GM19099 (cell line): ENCODE measurements around the gene RBM19.

Experiments
- POLR2A ChIP-seq: IDR thresholded peaks from 3 replicates; pipeline ENCODE4 v1.6.1; 2011; ENCODE audit warnings: low read depth; ENCODE audit not compliant: insufficient read length; ENCODE audit errors: extremely low read depth

RBM19 gene, protein sequence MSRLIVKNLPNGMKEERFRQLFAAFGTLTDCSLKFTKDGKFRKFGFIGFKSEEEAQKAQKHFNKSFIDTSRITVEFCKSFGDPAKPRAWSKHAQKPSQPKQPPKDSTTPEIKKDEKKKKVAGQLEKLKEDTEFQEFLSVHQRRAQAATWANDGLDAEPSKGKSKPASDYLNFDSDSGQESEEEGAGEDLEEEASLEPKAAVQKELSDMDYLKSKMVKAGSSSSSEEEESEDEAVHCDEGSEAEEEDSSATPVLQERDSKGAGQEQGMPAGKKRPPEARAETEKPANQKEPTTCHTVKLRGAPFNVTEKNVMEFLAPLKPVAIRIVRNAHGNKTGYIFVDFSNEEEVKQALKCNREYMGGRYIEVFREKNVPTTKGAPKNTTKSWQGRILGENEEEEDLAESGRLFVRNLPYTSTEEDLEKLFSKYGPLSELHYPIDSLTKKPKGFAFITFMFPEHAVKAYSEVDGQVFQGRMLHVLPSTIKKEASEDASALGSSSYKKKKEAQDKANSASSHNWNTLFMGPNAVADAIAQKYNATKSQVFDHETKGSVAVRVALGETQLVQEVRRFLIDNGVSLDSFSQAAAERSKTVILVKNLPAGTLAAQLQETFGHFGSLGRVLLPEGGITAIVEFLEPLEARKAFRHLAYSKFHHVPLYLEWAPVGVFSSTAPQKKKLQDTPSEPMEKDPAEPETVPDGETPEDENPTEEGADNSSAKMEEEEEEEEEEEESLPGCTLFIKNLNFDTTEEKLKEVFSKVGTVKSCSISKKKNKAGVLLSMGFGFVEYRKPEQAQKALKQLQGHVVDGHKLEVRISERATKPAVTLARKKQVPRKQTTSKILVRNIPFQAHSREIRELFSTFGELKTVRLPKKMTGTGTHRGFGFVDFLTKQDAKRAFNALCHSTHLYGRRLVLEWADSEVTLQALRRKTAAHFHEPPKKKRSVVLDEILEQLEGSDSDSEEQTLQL

DNA sequence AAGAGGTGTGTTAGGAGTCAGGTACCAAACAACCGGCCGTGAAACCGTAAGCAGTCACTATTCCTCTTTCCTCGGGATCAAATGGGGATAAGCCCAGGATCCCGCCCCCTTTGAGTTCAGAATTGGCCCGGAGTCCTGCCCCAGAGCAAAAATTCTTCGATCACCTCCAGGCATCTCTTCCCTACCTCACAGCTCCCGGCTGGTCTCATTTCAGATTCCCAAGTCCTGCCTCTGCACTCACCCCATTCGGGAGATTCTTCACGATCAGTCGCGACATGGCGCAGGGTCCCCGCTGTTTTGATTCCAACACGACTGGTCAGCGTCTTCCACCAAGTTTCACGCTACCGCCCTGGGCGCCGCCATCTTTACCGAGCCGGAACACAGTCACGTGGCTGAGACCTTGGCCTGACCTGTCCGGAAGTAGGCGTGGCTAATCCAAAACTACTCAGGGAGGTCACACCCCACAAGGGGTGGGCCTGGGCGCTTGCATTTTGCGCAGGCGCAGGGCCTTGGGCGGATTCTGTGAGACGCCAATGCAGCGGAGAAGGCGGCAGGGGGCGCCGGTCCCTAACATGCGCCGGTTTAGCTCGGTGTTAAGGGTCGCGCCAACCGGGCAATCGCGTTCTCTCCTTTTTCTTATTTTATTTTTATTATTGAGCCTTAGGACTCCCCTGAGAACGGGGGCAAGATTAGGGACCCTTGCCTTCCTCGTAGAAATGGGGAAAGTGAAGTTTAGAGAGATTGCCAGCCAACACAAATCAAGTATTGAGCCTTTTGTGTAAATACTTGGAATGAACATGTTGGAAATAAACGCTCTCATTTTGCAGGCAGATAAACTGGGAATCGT is at the start of gene RBM19:
RBM19 (minus strand) TSS at position 375 of the 847 bp plus-strand sequence; CDS start at position 277, 98 bp downstream.
- TF ChIP-seq POLR2A, result peak; percentile 75

DNA sequence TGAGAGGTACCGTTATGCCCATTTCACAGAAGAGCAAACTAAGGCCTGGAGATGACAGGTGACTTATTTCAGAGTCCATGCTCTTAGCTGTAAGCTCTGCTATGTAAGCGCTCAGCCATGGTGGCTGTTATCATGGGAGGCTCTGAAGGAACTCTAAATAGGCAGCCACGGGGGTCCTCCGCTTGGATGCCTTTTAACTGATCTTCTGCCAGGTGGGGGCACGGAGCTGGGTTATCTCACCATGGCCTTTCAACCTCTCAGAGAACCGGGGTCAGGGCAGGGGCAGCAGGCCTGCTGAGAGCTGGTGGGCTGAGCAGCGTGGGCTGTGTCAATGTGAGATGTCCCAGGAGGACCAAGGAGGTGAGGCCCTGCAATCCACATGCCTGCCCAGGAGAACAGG is 49.7 kb upstream of the RBM19 start:
- TF ChIP-seq POLR2A, result no peak

DNA sequence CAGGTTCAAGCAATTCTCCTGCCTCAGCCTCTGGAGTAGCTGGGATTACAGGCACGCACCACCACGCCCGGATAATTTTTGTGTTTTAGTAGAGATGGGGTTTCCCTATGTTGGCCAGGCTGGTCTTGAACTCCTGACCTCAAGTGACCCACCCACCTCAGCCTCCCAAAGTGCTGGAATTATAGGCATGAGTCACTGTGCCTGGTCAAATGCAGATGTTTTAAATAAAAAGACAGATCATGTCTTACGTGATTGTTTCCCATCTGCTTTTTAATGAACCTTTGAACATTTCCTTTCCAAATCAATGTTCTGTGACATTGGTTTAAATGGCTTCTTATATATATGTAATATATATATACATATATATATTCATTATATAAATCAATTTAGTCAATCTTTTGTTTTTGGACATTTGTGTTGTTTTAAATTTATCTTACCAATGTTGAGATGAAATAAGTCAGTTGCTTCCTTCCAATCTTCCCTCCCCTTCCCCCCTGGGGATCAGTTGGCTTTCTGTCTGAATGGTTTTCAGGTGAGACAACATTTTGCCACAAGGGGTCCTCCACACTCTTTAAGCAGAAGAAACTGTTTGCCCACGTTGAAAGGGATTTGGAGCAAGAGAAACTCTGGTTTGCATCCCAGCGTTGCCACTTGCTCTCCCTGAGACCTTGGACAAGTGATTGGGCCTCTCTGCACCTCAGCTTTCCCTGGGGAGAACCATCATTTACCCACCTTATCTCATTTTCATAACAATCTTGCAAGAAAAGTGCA is 47.6 kb upstream of the RBM19 start:
- TF ChIP-seq POLR2A, result no peak

DNA sequence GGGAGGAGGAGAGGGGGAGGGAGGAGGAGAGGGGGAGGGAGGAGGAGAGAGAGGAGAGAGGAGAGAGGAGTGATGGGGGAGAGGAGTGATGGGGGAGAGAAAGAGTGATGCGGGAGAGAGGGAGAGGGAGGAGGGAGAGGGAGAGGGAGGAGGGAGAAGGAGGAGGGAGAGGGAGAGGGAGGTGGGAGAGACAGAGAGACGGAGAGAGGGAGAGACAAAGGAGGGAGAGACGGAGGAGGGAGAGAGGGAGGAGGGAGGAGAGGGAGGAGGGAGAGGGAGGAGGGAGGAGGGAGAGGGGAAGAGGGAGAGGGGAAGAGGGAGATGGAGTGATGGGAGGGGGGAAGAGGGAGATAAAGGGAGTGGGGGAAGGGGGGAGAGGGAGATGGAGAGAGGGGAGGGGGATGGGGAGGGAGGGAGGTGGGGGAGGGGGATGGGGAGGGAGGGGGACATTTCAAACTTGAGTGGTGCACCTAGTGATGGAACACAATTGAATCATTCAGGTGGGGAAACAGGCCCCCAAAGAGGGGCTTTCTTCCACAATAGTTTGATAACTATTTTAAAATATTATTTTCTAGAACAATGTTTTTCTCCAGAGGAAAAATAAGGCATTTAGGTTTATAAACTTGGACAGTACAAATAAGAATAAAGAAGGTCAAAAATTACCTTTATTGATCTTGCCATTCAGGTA is 46.8 kb upstream of the RBM19 start:
- no peak for TF ChIP-seq POLR2A

- no peak for TF ChIP-seq POLR2A
Observed at GRCh38 chr12:114011711-114012110, 45.6 kb upstream of the RBM19 start.

DNA sequence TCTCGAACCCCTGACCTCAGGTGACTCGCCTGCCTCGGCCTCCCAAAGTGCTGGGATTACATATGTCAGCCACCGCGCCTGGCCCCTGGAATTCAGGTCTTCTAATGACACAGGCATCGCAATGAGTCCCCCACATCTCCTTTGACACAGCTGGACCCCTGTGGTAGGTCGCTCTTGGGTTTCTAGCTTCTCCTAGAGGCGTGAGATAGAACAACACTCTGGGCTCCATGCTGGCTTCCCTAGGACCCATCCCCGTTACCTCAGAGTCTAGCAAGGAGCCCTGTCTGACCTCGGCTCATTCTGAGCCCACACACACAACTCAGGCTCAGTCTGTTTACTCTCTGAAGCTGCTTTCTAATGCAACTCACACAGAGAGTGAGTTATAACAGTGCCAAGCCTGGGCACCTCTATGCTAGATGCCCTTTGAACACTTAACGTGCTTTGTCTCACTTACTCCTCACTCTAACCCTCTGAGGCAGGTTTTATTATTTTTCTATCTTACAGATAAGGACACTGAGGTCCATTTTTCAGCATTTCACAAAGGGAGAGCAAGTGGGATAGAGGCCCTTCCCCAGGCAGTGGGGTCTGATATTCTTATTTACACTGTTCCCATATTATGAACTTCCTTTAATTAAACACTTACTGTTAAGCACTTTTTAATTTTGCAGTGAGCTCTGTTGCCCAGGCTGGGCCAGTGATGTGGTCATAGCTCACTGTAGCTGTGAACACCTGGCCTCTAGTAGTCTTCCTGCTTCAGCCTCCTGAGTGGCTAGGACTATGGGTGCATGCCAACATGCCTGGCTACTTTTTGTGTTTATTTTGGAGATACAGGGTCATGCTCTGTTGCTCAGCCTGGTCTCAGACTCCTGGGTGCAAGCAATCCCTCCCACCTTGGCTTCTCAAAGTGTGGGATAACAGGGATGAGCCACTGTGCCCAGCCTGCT is 40.6 kb upstream of the RBM19 start:
- no peak for TF ChIP-seq POLR2A

- TF ChIP-seq POLR2A, result no peak
Observed at GRCh38 chr12:114004402-114004801, 38.3 kb upstream of the RBM19 start.

GRCh38 chr12:114003286-114003685 is 37.2 kb upstream of the RBM19 start:
- TF ChIP-seq POLR2A, result no peak

GRCh38 chr12:114001511-114002340 is 35.6 kb upstream of the RBM19 start:
- TF ChIP-seq POLR2A, result no peak

DNA sequence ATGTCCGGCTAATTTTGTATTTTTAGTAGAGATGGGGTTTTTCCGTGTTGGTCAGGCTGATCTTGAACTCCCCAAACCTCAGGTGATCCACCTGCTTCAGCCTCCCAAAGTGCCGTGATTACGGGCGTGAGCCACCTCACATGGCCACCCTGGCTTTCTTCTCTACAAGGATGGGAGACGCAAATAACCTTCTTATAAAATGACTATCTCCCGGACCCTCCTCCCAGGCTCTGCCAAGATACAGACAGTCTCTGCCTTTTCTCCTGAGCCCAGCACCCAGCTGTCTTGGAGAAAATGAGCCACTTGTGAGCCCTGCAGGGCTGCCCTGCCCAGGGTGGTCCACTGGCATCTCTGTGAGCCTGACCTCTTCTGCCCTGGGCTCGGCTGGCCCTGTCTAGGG is 34.7 kb upstream of the RBM19 start:
- TF ChIP-seq POLR2A, result no peak

DNA sequence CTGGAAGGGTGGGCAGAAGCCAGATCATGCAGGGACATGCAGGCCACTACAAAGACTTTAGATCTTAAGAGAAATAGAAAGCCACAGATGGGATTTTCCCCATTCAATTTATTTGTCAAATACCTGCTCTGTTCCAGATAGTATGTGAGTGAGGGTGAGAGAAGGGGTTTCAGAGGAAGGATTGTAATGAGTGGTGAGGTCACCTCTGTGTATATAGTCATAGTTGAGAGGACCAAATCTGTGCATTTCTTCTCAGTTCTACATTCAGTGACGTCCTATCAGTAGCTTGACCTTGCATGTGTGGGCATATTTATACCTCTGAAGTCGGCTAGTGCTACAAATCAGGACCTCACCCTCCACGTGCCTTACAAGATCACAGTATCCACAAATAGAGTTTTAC is 31.2 kb upstream of the RBM19 start:
- no peak for TF ChIP-seq POLR2A

- no peak for TF ChIP-seq POLR2A
Observed at GRCh38 chr12:113996026-113996425, 29.9 kb upstream of the RBM19 start.
